Measurements from ENCODE around the gene NOSIP. TPM values are rescaled to one million over a fixed set of nuclear protein-coding genes. Genes with fewer than 3 reads are reported as not detected.
A peak's percentile ranks its signal among the peaks of the same experiment; 100 is the strongest.

Gene NOSIP
- total RNA-seq, 2 experiments from 2014 or later: 202 to 203 TPM

DNA sequence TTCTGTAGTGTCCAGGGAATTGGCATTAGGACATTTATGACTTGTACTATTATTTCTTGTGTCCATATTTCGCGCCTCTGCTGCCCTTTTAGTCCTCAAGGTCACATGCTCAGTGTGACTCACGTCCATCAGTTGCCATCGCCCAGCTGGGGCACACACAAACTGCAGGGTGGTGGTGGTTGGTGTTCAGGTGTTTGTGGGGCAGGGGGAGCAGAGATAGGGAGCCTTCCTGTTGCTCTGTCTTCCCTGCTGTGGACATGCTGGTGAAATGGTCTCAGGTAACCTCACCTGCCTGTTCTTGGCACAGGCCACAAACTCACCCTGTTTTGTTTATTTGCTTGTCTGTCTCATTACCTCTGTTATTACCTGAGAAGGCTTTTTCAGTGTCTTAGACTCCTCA is 33.0 kb upstream of the NOSIP start:
- intact Hi-C loops (cut with DNase I, micrococcal nuclease): no loop called here

GRCh38 chr19:49609499-49610092 is 29.2 kb upstream of the NOSIP start:
- ChIA-PET POLR2A (no interaction called here), CTCF (no interaction called here)
- no peak overlapping the region for H3K4me3 ChIP-seq (ENCODE audit: low read length)
- peaks cover 67% of the 10 kb centered on the region for H3K36me3 ChIP-seq (ENCODE audit: insufficient read depth, low read length)
- peaks cover 17% of the 10 kb centered on the region for H3K4me1 ChIP-seq (ENCODE audit: insufficient read depth, low read length)
- no peak overlapping the region for H3K27ac ChIP-seq (ENCODE audit: low read depth in 1 of 2, low read length in 2 of 2)
- H3K4me3 Mint-ChIP-seq: no peak overlapping the region
- no peak for ATAC-seq (ENCODE audit: poor library complexity)
- TF ChIP-seq, protein P1, sequence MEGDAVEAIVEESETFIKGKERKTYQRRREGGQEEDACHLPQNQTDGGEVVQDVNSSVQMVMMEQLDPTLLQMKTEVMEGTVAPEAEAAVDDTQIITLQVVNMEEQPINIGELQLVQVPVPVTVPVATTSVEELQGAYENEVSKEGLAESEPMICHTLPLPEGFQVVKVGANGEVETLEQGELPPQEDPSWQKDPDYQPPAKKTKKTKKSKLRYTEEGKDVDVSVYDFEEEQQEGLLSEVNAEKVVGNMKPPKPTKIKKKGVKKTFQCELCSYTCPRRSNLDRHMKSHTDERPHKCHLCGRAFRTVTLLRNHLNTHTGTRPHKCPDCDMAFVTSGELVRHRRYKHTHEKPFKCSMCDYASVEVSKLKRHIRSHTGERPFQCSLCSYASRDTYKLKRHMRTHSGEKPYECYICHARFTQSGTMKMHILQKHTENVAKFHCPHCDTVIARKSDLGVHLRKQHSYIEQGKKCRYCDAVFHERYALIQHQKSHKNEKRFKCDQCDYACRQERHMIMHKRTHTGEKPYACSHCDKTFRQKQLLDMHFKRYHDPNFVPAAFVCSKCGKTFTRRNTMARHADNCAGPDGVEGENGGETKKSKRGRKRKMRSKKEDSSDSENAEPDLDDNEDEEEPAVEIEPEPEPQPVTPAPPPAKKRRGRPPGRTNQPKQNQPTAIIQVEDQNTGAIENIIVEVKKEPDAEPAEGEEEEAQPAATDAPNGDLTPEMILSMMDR (IDR thresholded peaks at IDR 0.05): no peak
- H3K27me3 Mint-ChIP-seq: no peaks in the 10 kb centered on the region
- intact Hi-C loops (cut with DNase I, micrococcal nuclease): no loop called here
- no peaks in the 10 kb centered on the region for H3K9me3 ChIP-seq (ENCODE audit: control insufficient read depth in 1 of 2, insufficient read depth in 1 of 2, low read length in 2 of 2)
- no peak for DNase-seq
- H3K36me3 Mint-ChIP-seq (ENCODE audit: low read depth): peaks cover 62% of the 10 kb centered on the region
- H3K9me3 Mint-ChIP-seq: no peaks in the 10 kb centered on the region
- no peaks in the 10 kb centered on the region for H3K27me3 ChIP-seq (ENCODE audit: control insufficient read depth in 1 of 2, insufficient read depth in 2 of 2, low read length in 2 of 2)
- no peak overlapping the region for H3K27ac Mint-ChIP-seq
- H3K4me1 Mint-ChIP-seq (ENCODE audit: low read depth): peaks cover 4% of the 10 kb centered on the region

More for the DNA sequence above, 33.0 kb upstream of the NOSIP start:
- POLR2A ChIA-PET: no interaction called here
- Mint-ChIP-seq H3K4me1 (ENCODE audit: low read depth) (peaks cover 4% of the 10 kb centered on the region), H3K36me3 (ENCODE audit: low read depth) (peaks cover 83% of the 10 kb centered on the region), H3K27ac (peak overlapping the region; percentile 73), H3K9me3 (no peaks in the 10 kb centered on the region), H3K27me3 (no peaks in the 10 kb centered on the region), H3K4me3 (no peak overlapping the region)
- H3K9me3 ChIP-seq (ENCODE audit: control insufficient read depth in 1 of 2, insufficient read depth in 1 of 2, low read length in 2 of 2): peaks cover 0 to 17% of the 10 kb centered on the region in 2 experiments
- TF ChIP-seq, protein P1 (IDR thresholded peaks at IDR 0.05): no peak
- ATAC-seq (ENCODE audit: poor library complexity) (no peak), DNase-seq (no peak)
- no peaks in the 10 kb centered on the region for H3K27me3 ChIP-seq (ENCODE audit: control insufficient read depth in 1 of 2, insufficient read depth in 2 of 2, low read length in 2 of 2)
- CTCF ChIA-PET: no interaction called here
- no peak overlapping the region for H3K4me3 ChIP-seq (ENCODE audit: low read length)
- peaks cover 9% of the 10 kb centered on the region for H3K4me1 ChIP-seq (ENCODE audit: insufficient read depth, low read length)
- H3K27ac ChIP-seq (ENCODE audit: low read depth in 1 of 2, low read length in 2 of 2): no peak overlapping the region
- H3K36me3 ChIP-seq (ENCODE audit: insufficient read depth, low read length): peaks cover 83% of the 10 kb centered on the region

GRCh38 chr19:49605605-49606004 is 25.2 kb upstream of the NOSIP start:
- Histone ChIP-seq H3K4me1 (ENCODE audit: insufficient read depth, low read length) (peaks cover 23% of the 10 kb centered on the region), H3K9me3 (ENCODE audit: control insufficient read depth in 1 of 2, insufficient read depth in 1 of 2, low read length in 2 of 2) (no peaks in the 10 kb centered on the region), H3K27ac (ENCODE audit: low read depth in 1 of 2, low read length in 2 of 2) (no peak overlapping the region), H3K27me3 (ENCODE audit: control insufficient read depth in 1 of 2, insufficient read depth in 2 of 2, low read length in 2 of 2) (no peaks in the 10 kb centered on the region), H3K36me3 (ENCODE audit: insufficient read depth, low read length) (peaks cover 69% of the 10 kb centered on the region), H3K4me3 (ENCODE audit: low read length) (no peak overlapping the region)
- intact Hi-C loops (cut with DNase I, micrococcal nuclease): no loop called here
- ATAC-seq (ENCODE audit: poor library complexity) (no peak), DNase-seq (no peak)
- no peak overlapping the region for H3K27ac Mint-ChIP-seq
- peaks cover 16% of the 10 kb centered on the region for H3K4me1 Mint-ChIP-seq (ENCODE audit: low read depth)
- TF ChIP-seq, protein P1 (IDR thresholded peaks at IDR 0.05): no peak
- no peaks in the 10 kb centered on the region for H3K27me3 Mint-ChIP-seq
- ChIA-PET POLR2A (no interaction called here), CTCF (no interaction called here)
- H3K4me3 Mint-ChIP-seq: no peak overlapping the region
- H3K9me3 Mint-ChIP-seq: no peaks in the 10 kb centered on the region
- H3K36me3 Mint-ChIP-seq (ENCODE audit: low read depth): peaks cover 68% of the 10 kb centered on the region

Measured in CD4-positive, alpha-beta T cell (primary cell).